Measurements from ENCODE around the gene RAB1B.

DNA sequence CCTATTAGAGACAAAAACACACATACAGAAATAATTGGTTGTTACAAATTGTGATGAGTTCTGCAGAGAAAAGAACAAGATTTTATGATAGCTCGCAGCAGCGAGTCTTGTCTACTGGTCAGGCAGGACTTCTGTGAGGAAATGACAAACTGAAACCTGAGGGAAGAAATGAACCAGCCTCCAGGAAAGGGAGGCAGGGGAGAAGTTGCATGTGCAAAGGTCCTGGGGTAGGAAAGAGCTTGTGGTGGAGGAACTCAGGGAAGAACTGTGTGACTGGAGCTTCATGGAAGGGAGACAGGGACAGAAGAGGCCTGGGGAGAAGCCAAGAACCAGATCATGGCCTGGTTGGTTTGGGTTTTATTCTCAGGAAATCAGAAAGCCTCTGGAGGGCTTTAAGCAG, 9.2 kb upstream of the RAB1B start:
- TF ChIP-seq TAF1 (IDR thresholded peaks at IDR 0.05; ENCODE audit: borderline replicate concordance, insufficient read depth, low read length) (no peak), POLR2AphosphoS5 (IDR thresholded peaks at IDR 0.05; ENCODE audit: low read depth, low read length) (no peak), SIN3A (IDR thresholded peaks at IDR 0.05; ENCODE audit: borderline replicate concordance, insufficient read depth, low read length) (no peak)
- TF ChIP-seq, protein P1, sequence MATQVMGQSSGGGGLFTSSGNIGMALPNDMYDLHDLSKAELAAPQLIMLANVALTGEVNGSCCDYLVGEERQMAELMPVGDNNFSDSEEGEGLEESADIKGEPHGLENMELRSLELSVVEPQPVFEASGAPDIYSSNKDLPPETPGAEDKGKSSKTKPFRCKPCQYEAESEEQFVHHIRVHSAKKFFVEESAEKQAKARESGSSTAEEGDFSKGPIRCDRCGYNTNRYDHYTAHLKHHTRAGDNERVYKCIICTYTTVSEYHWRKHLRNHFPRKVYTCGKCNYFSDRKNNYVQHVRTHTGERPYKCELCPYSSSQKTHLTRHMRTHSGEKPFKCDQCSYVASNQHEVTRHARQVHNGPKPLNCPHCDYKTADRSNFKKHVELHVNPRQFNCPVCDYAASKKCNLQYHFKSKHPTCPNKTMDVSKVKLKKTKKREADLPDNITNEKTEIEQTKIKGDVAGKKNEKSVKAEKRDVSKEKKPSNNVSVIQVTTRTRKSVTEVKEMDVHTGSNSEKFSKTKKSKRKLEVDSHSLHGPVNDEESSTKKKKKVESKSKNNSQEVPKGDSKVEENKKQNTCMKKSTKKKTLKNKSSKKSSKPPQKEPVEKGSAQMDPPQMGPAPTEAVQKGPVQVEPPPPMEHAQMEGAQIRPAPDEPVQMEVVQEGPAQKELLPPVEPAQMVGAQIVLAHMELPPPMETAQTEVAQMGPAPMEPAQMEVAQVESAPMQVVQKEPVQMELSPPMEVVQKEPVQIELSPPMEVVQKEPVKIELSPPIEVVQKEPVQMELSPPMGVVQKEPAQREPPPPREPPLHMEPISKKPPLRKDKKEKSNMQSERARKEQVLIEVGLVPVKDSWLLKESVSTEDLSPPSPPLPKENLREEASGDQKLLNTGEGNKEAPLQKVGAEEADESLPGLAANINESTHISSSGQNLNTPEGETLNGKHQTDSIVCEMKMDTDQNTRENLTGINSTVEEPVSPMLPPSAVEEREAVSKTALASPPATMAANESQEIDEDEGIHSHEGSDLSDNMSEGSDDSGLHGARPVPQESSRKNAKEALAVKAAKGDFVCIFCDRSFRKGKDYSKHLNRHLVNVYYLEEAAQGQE (IDR thresholded peaks at IDR 0.05; ENCODE audit: insufficient read depth in 1 of 2, low read depth in 2 of 2, low read length in 2 of 2): no peak
